Endodermal cell (in vitro differentiated cells): ENCODE results near the gene NAPA. TPM values are rescaled to one million over a fixed set of nuclear protein-coding genes. Genes with fewer than 3 reads are reported as not detected.
A peak's percentile ranks its signal among the peaks of the same experiment; 100 is the strongest.

ENCODE experiments used
- DNase-seq: peaks from one replicate; pipeline ENCODE4 v3.0.0-alpha.2; 2017
- H3K27ac ChIP-seq: 2 replicates; pipeline ENCODE4 v1.5.1; 2013; ENCODE audit warnings: mild to moderate bottlenecking, low read depth, low read length, moderate library complexity
- H3K27me3 ChIP-seq: 2 replicates; pipeline ENCODE4 v1.6.1; 2013; ENCODE audit warnings: mild to moderate bottlenecking, low read length, moderate library complexity; ENCODE audit not compliant: insufficient read depth, control insufficient read depth, poor library complexity, severe bottlenecking
- H3K36me3 ChIP-seq: 2 replicates; pipeline ENCODE4 v1.7.0; 2013; ENCODE audit warnings: mild to moderate bottlenecking, low read length, moderate library complexity; ENCODE audit not compliant: control insufficient read depth, insufficient read depth
- H3K4me1 ChIP-seq: one replicate; pipeline ENCODE4 v1.7.0; 2013; ENCODE audit warnings: low read length; ENCODE audit not compliant: control insufficient read depth, insufficient read depth
- H3K4me3 ChIP-seq: 2 replicates; pipeline ENCODE4 v1.5.1; 2013; ENCODE audit warnings: mild to moderate bottlenecking, low read length, moderate library complexity
- H3K9ac ChIP-seq: 2 replicates; pipeline ENCODE4 v1.6.1; 2013; ENCODE audit warnings: mild to moderate bottlenecking, low read length, moderate library complexity; ENCODE audit not compliant: poor library complexity, severe bottlenecking; ENCODE audit errors: extremely low read depth
- H3K9me3 ChIP-seq: 2 replicates; pipeline ENCODE4 v1.6.1; 2013; ENCODE audit warnings: mild to moderate bottlenecking, low read length, moderate library complexity; ENCODE audit not compliant: control insufficient read depth
- H3K27ac Mint-ChIP-seq: 2 replicates; pipeline ENCODE4 v1.8.0; 2020; ENCODE audit warnings: mixed read lengths
- H3K27me3 Mint-ChIP-seq: 2 replicates; pipeline ENCODE4 v1.8.0; 2021; ENCODE audit warnings: mild to moderate bottlenecking, mixed read lengths; ENCODE audit not compliant: insufficient read depth
- H3K36me3 Mint-ChIP-seq: 2 replicates; pipeline ENCODE4 v1.8.0; 2020; ENCODE audit warnings: low read depth, mixed read lengths
- H3K4me1 Mint-ChIP-seq: 2 replicates; pipeline ENCODE4 v1.8.0; 2020; ENCODE audit warnings: mixed read lengths
- H3K4me3 Mint-ChIP-seq: 2 replicates; pipeline ENCODE4 v1.8.0; 2020; ENCODE audit warnings: mild to moderate bottlenecking, moderate library complexity, mixed read lengths
- H3K9me3 Mint-ChIP-seq: 2 replicates; pipeline ENCODE4 v1.8.0; 2020; ENCODE audit warnings: mild to moderate bottlenecking, mixed read lengths
- WGBS, 2 experiments: methylation state at CpG; one replicate each; pipeline versions ENCODE4 v1.1.5 to v1.1.7; 2013; ENCODE audit warnings: missing lambda C conversion rate in 2 of 2, mixed read lengths in 1 of 2; ENCODE audit not compliant: insufficient coverage in 1 of 2, insufficient read length in 1 of 2; 5-methylcytosine and 5-hydroxymethylcytosine counted together
- total RNA-seq, 2 donors: library from RNA; stranded (reverse); fragmentation: NEBNext Ultra II Directional in 1 of 2; extraction: Animal tissue kit (Norgen Biotek cat#: 25700) in 1 of 2; gene quantifications; 2 replicates in 1 of 2; 3 replicates in 1 of 2; pipeline ENCODE4 v1.2.1, GENCODE V29; 2021
- TF ChIP-seq, protein P1 (sequence below): fragments of 200-600 bp; sonication (generic); conservative IDR thresholded peaks from 2 replicates; pipeline ENCODE4 v1.5.0; 2021; ENCODE audit warnings: antibody characterized with exemption, mild to moderate bottlenecking

NAPA gene
- total RNA-seq, 2 donors from 2014 or later = 66.0 to 73.9 TPM

DNA sequence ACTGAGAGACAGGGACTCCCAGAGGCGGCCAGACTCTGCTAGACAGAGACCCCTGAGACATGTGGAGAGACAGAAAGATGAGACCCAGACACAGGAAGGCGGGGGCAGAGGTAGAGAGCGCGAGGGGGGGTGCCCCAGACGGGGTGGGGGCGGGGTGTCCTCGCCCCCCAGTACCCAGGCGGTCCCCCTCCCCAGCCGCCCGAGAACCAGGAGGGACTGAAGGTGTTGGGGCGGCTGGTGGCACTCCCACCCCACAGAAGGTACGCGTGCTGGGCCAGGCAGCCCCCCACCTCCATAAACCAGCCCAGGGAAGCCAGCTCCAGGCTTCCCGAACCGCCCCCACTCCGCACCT, 43.5 kb downstream of the NAPA start:
- DNase-seq = no peak
- Mint-ChIP-seq H3K4me1 (peaks cover 13% of the 10 kb centered on the region), H3K9me3 (no peaks in the 10 kb centered on the region), H3K27ac (no peak overlapping the region), H3K36me3 (no peaks in the 10 kb centered on the region), H3K27me3 (peaks cover 39% of the 10 kb centered on the region), H3K4me3 (peak overlapping the region; percentile 59)
- no peak overlapping the region for H3K9ac ChIP-seq
- TF ChIP-seq, protein P1, sequence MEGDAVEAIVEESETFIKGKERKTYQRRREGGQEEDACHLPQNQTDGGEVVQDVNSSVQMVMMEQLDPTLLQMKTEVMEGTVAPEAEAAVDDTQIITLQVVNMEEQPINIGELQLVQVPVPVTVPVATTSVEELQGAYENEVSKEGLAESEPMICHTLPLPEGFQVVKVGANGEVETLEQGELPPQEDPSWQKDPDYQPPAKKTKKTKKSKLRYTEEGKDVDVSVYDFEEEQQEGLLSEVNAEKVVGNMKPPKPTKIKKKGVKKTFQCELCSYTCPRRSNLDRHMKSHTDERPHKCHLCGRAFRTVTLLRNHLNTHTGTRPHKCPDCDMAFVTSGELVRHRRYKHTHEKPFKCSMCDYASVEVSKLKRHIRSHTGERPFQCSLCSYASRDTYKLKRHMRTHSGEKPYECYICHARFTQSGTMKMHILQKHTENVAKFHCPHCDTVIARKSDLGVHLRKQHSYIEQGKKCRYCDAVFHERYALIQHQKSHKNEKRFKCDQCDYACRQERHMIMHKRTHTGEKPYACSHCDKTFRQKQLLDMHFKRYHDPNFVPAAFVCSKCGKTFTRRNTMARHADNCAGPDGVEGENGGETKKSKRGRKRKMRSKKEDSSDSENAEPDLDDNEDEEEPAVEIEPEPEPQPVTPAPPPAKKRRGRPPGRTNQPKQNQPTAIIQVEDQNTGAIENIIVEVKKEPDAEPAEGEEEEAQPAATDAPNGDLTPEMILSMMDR = no peak
- peaks cover 5% of the 10 kb centered on the region for H3K27me3 ChIP-seq
- WGBS, 2 experiments = 2% methylated on average over 16 of the region's 16 CpGs; no CpG with 5 or more reads in 1 of the 2 experiments
- no peaks in the 10 kb centered on the region for H3K9me3 ChIP-seq
- no peaks in the 10 kb centered on the region for H3K4me1 ChIP-seq
- no peaks in the 10 kb centered on the region for H3K36me3 ChIP-seq
- peak overlapping the region; percentile 79 for H3K4me3 ChIP-seq
- no peak overlapping the region for H3K27ac ChIP-seq

DNA sequence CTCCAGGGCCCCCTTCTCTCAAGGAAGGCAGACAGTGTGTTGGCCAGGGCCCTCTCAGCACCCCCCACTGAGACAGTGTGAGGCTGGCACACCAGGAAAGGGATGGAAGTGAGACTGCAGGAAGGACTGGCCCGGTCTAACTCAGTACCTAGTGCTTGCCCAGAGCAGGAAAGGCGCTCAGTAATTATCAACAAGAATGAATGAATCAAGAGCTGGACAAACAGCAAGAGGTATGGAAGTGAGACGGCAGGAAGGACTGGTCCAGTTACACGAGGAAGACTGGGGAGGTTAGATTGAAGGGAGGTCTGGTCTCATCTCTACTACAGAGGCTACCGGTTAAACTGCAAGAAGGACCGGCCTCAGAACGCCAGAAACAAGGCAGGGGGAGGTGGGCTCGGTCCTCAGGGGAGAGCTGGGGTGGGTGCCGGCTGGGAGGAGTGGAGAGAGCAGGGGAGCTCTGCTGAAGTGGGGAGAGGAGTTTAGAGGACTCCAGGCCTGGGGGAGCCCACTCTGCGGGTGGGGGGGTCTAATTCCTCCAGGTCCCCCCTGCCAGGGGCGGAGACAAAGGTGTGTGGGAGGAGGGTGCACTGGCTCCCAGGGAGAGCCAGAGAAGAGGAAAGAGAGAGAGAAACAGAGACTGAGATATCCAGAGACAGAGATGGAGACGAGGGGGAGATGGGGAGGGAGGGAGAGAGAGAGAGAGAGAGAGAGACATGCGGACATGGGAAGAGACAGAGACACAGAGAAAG, 44.2 kb downstream of the NAPA start:
- H3K27me3 ChIP-seq = peaks cover 5% of the 10 kb centered on the region
- TF ChIP-seq, protein P1 = no peak
- WGBS, 2 experiments = 49 to 56% methylated on average over 6 to 13 of the region's 13 CpGs
- no peaks in the 10 kb centered on the region for H3K9me3 Mint-ChIP-seq
- H3K36me3 Mint-ChIP-seq = no peaks in the 10 kb centered on the region
- DNase-seq = no peak
- H3K9ac ChIP-seq = no peak overlapping the region
- H3K27ac Mint-ChIP-seq = no peak overlapping the region
- no peaks in the 10 kb centered on the region for H3K4me1 ChIP-seq
- peaks cover 13% of the 10 kb centered on the region for H3K4me1 Mint-ChIP-seq
- peak overlapping the region; percentile 79 for H3K4me3 ChIP-seq
- H3K4me3 Mint-ChIP-seq = peak overlapping the region; percentile 59
- no peaks in the 10 kb centered on the region for H3K36me3 ChIP-seq
- peaks cover 40% of the 10 kb centered on the region for H3K27me3 Mint-ChIP-seq
- no peak overlapping the region for H3K27ac ChIP-seq
- H3K9me3 ChIP-seq = no peaks in the 10 kb centered on the region

DNA sequence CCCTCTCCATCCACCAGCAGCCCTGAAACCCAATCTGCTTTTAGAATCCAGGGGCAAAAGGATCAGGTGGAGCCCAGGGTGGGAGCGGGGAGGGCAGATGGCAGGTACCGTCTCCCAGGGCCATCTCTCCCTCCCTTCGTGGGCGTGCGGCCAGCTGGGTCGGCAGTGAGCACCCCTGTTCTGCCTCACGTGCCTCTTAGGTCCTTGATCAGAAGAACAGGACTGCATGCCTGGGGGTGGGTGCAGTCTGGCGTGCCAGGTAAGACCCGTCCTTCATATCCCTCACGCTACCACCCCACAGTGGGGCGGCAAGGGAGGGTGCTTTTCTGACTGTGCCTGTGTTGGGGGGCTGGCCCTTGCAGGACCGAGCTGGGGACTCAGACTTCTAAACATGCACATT, 45.1 kb downstream of the NAPA start:
- Mint-ChIP-seq H3K4me3 (no peak overlapping the region), H3K27me3 (peaks cover 41% of the 10 kb centered on the region), H3K36me3 (no peaks in the 10 kb centered on the region), H3K9me3 (no peaks in the 10 kb centered on the region), H3K4me1 (peaks cover 15% of the 10 kb centered on the region), H3K27ac (no peak overlapping the region)
- H3K27me3 ChIP-seq = peaks cover 5% of the 10 kb centered on the region
- no peaks in the 10 kb centered on the region for H3K4me1 ChIP-seq
- DNase-seq = no peak
- H3K9ac ChIP-seq = no peak overlapping the region
- H3K36me3 ChIP-seq = no peaks in the 10 kb centered on the region
- no peak overlapping the region for H3K27ac ChIP-seq
- H3K9me3 ChIP-seq = no peaks in the 10 kb centered on the region
- WGBS, 2 experiments = 60 to 72% methylated on average over 1 to 12 of the region's 12 CpGs
- TF ChIP-seq, protein P1 = no peak
- H3K4me3 ChIP-seq = no peak overlapping the region
